ENCODE results near the gene ITPKB. TPM values are rescaled to one million over a fixed set of nuclear protein-coding genes. Genes with fewer than 3 reads are reported as not detected.

The ITPKB gene
- total RNA-seq, 1 donor, result 6.2 TPM

DNA sequence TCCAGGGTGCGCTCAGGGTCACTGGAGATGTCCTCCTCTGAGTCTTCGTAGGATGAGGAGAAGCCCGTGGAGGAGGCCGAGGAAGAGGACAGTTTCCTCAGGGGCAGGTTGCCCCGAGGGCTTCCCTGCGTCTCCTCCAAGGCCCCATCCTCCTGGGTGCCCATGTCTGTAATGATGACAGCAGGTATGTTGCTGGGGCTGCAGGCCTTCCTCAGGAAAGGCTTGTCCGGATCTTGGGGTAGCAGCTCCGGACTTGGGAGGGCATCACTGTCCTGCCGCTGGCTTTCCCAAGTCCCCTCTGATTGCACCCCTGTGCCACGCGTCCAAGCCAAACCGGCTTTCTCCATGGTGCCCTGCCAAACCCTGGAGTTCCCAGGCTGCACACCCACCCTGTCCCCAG, 3.5 kb downstream of the ITPKB start:
- Histone ChIP-seq H3K27me3 (ENCODE audit: insufficient read depth, low read length) (peaks cover 4% of the 10 kb centered on the region), H3K79me2 (ENCODE audit: insufficient read depth, low read length) (no peaks in the 10 kb centered on the region), H4K20me1 (ENCODE audit: insufficient read depth, low read length) (no peaks in the 10 kb centered on the region), H2AFZ (ENCODE audit: low read length) (no peak overlapping the region), H3K4me1 (ENCODE audit: insufficient read depth, low read length) (peaks cover 3% of the 10 kb centered on the region), H3K4me3 (ENCODE audit: insufficient read depth, low read length) (no peak overlapping the region), H3K27ac (ENCODE audit: low read depth, low read length) (no peak overlapping the region), H3K4me2 (ENCODE audit: insufficient read depth, low read length) (no peak overlapping the region), H3K36me3 (ENCODE audit: insufficient read depth, low read length) (no peaks in the 10 kb centered on the region), H3K9me3 (ENCODE audit: low read depth, low read length) (no peaks in the 10 kb centered on the region)
- no peak for DNase-seq (ENCODE audit: insufficient read length, low spot score, missing footprints)
- no peak for TF ChIP-seq CTCF (IDR thresholded peaks at IDR 0.05; ENCODE audit: extremely low read depth, low read depth, low read length)

- peaks cover 3% of the 10 kb centered on the region for H3K4me1 ChIP-seq (ENCODE audit: insufficient read depth, low read length)
- H3K27ac ChIP-seq (ENCODE audit: low read depth, low read length), result no peak overlapping the region
- H3K9me3 ChIP-seq (ENCODE audit: low read depth, low read length), result no peaks in the 10 kb centered on the region
- H3K4me2 ChIP-seq (ENCODE audit: insufficient read depth, low read length), result no peak overlapping the region
- H4K20me1 ChIP-seq (ENCODE audit: insufficient read depth, low read length), result no peaks in the 10 kb centered on the region
- no peak overlapping the region for H3K4me3 ChIP-seq (ENCODE audit: insufficient read depth, low read length)
- no peaks in the 10 kb centered on the region for H3K79me2 ChIP-seq (ENCODE audit: insufficient read depth, low read length)
- H2AFZ ChIP-seq (ENCODE audit: low read length), result no peak overlapping the region
- H3K36me3 ChIP-seq (ENCODE audit: insufficient read depth, low read length), result no peaks in the 10 kb centered on the region
- H3K27me3 ChIP-seq (ENCODE audit: insufficient read depth, low read length), result peaks cover 4% of the 10 kb centered on the region
- DNase-seq (ENCODE audit: insufficient read length, low spot score, missing footprints), result no peak
- no peak for TF ChIP-seq CTCF (IDR thresholded peaks at IDR 0.05; ENCODE audit: extremely low read depth, low read depth, low read length)
These were observed 4.4 kb downstream of the ITPKB start for GRCh38 chr1:226734611-226735153.

DNA sequence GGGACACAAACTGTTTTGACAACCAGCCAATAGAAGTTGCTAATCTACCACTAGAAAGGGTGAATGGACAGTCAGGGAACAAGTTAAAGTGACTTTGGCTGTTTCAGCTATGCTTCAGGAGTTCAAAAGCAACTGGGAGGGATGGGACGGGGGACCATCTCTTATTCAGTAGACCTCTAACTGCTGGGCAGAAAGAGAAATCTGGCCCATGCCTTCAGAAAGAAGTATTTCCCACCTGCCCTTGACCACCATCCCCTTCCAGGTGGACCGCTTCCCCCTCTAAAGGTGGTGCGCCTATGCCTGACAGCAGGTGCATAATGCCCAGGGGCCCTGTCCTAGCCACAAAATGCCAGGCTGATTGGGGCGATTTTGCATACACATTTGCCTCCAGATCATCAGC, 5.2 kb downstream of the ITPKB start:
- H3K27ac ChIP-seq (ENCODE audit: low read depth, low read length), result no peak overlapping the region
- TF ChIP-seq CTCF (IDR thresholded peaks at IDR 0.05; ENCODE audit: extremely low read depth, low read depth, low read length), result no peak
- peaks cover 4% of the 10 kb centered on the region for H3K27me3 ChIP-seq (ENCODE audit: insufficient read depth, low read length)
- H3K4me2 ChIP-seq (ENCODE audit: insufficient read depth, low read length), result no peak overlapping the region
- no peak overlapping the region for H2AFZ ChIP-seq (ENCODE audit: low read length)
- no peak overlapping the region for H3K4me3 ChIP-seq (ENCODE audit: insufficient read depth, low read length)
- no peaks in the 10 kb centered on the region for H4K20me1 ChIP-seq (ENCODE audit: insufficient read depth, low read length)
- no peaks in the 10 kb centered on the region for H3K36me3 ChIP-seq (ENCODE audit: insufficient read depth, low read length)
- no peaks in the 10 kb centered on the region for H3K79me2 ChIP-seq (ENCODE audit: insufficient read depth, low read length)
- no peak for DNase-seq (ENCODE audit: insufficient read length, low spot score, missing footprints)
- H3K4me1 ChIP-seq (ENCODE audit: insufficient read depth, low read length), result peaks cover 2% of the 10 kb centered on the region
- H3K9me3 ChIP-seq (ENCODE audit: low read depth, low read length), result no peaks in the 10 kb centered on the region

GRCh38 chr1:226733304-226733703, 5.8 kb downstream of the ITPKB start:
- Histone ChIP-seq H4K20me1 (ENCODE audit: insufficient read depth, low read length) (no peaks in the 10 kb centered on the region), H3K27me3 (ENCODE audit: insufficient read depth, low read length) (peaks cover 4% of the 10 kb centered on the region), H3K9me3 (ENCODE audit: low read depth, low read length) (no peaks in the 10 kb centered on the region), H3K79me2 (ENCODE audit: insufficient read depth, low read length) (no peaks in the 10 kb centered on the region), H3K4me3 (ENCODE audit: insufficient read depth, low read length) (no peak overlapping the region), H3K36me3 (ENCODE audit: insufficient read depth, low read length) (no peaks in the 10 kb centered on the region), H2AFZ (ENCODE audit: low read length) (no peak overlapping the region), H3K27ac (ENCODE audit: low read depth, low read length) (no peak overlapping the region), H3K4me2 (ENCODE audit: insufficient read depth, low read length) (no peak overlapping the region), H3K4me1 (ENCODE audit: insufficient read depth, low read length) (no peaks in the 10 kb centered on the region)
- TF ChIP-seq CTCF (IDR thresholded peaks at IDR 0.05; ENCODE audit: extremely low read depth, low read depth, low read length), result no peak
- DNase-seq (ENCODE audit: insufficient read length, low spot score, missing footprints), result no peak
